ENCODE data around the gene HMCN2.
"Not testable (repeated sequence)": the region's sequence is repeated elsewhere in the genome, so short reads cannot be mapped to it uniquely, and the experiment has no call there.

HMCN2 gene

GRCh38 chr9:130333041-130333711 lies 67.6 kb downstream of the HMCN2 start:
- TF ChIP-seq POLR2AphosphoS5 (IDR thresholded peaks at IDR 0.05; ENCODE audit: borderline replicate concordance, low read depth, low read length) = no peak
- no peak for TF ChIP-seq FOXP2 (optimal IDR thresholded peaks at IDR 0.05; ENCODE audit: control extremely low read depth, extremely low read length, insufficient read depth)
- TF ChIP-seq EZH2 (IDR thresholded peaks at IDR 0.05) = no peak
- Histone ChIP-seq H3K9me3 (ENCODE audit: low read depth, low read length) (no peaks in the 10 kb centered on the region), H3K9ac (ENCODE audit: insufficient read length) (no peak overlapping the region), H3K36me3 (ENCODE audit: insufficient read depth, low read length) (no peaks in the 10 kb centered on the region), H3K27ac (no peak overlapping the region), H3K4me3 (no peak overlapping the region)
- no peak for DNase-seq (ENCODE audit: low read depth, low spot score)

- TF ChIP-seq FOXP2 (optimal IDR thresholded peaks at IDR 0.05; ENCODE audit: control extremely low read depth, extremely low read length, insufficient read depth) = no peak
- no peak for TF ChIP-seq POLR2AphosphoS5 (IDR thresholded peaks at IDR 0.05; ENCODE audit: borderline replicate concordance, low read depth, low read length)
- TF ChIP-seq EZH2 (IDR thresholded peaks at IDR 0.05) = no peak
Measured at GRCh38 chr9:130333712-130334062, 68.1 kb downstream of the HMCN2 start.

DNA sequence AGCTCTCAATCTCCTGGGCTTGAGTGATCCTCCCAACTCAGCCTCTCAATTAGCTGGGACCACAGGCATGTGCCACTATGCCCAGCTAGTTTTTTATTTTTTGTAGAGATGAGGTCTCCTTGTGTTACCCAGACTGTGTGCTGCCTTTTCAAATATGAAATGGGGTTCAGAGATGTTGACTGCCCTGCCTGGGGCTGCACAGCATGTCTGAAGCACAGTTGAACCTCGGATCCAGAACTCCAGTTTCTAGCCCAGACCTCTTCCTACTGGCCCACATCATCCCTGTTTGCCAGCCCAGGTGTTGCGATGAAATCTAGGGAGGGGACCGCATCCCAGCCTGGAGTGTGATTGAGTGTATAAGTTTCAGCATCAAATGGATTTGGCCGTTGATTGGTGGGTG lies 69.4 kb downstream of the HMCN2 start:
- Histone ChIP-seq H3K9ac (ENCODE audit: insufficient read length) (no peak overlapping the region), H3K4me3 (no peak overlapping the region), H3K27ac (no peak overlapping the region), H3K9me3 (ENCODE audit: low read depth, low read length) (no peaks in the 10 kb centered on the region), H3K36me3 (ENCODE audit: insufficient read depth, low read length) (no peaks in the 10 kb centered on the region)
- DNase-seq (ENCODE audit: low read depth, low spot score) = no peak
- no peak for TF ChIP-seq FOXP2 (optimal IDR thresholded peaks at IDR 0.05; ENCODE audit: control extremely low read depth, extremely low read length, insufficient read depth)
- no peak for TF ChIP-seq EZH2 (IDR thresholded peaks at IDR 0.05)
- no peak for TF ChIP-seq POLR2AphosphoS5 (IDR thresholded peaks at IDR 0.05; ENCODE audit: borderline replicate concordance, low read depth, low read length)

More at GRCh38 chr9:130333712-130334062, 68.1 kb downstream of the HMCN2 start:
- no peaks in the 10 kb centered on the region for H3K36me3 ChIP-seq (ENCODE audit: insufficient read depth, low read length)
- no peaks in the 10 kb centered on the region for H3K9me3 ChIP-seq (ENCODE audit: low read depth, low read length)
- H3K4me3 ChIP-seq = no peak overlapping the region
- no peak overlapping the region for H3K9ac ChIP-seq (ENCODE audit: insufficient read length)
- H3K27ac ChIP-seq = no peak overlapping the region
- DNase-seq (ENCODE audit: low read depth, low spot score) = no peak

DNA sequence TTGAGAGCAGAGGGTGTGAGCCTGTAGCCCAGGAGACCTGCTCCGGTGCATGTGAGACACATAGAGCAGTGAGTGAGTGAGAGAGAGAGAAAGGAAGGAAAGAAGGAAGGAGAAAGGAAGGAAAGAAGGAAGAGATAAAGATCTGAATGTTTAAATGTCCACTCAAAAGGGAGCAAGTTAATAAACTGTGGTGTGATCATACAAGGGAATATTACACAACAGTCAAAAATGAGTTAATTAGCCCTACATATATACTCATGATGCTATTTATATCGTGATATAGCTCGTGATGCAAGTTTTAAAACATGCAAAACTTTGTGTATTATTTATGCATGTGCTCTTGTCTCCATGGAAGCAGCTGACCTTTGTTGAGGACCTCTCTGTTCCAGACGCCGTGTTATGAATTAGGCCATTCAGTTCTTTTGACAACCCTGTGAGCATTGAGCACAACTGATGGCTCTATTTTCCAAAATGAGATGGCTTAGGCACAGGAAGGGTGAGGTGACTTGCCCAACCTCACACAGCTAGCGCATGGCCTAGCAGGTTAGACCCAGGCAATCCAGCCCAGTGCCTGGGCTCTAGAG lies 70.6 kb downstream of the HMCN2 start:
- Histone ChIP-seq H3K36me3 (ENCODE audit: insufficient read depth, low read length) (no peaks in the 10 kb centered on the region), H3K9me3 (ENCODE audit: low read depth, low read length) (no peaks in the 10 kb centered on the region), H3K9ac (ENCODE audit: insufficient read length) (no peak overlapping the region), H3K4me3 (no peak overlapping the region), H3K27ac (no peak overlapping the region)
- TF ChIP-seq FOXP2 (optimal IDR thresholded peaks at IDR 0.05; ENCODE audit: control extremely low read depth, extremely low read length, insufficient read depth) = no peak
- no peak for TF ChIP-seq POLR2AphosphoS5 (IDR thresholded peaks at IDR 0.05; ENCODE audit: borderline replicate concordance, low read depth, low read length)
- no peak for TF ChIP-seq EZH2 (IDR thresholded peaks at IDR 0.05)
- no peak for DNase-seq (ENCODE audit: low read depth, low spot score)

GRCh38 chr9:130336885-130337284 lies 71.3 kb downstream of the HMCN2 start:
- Histone ChIP-seq H3K9me3 (ENCODE audit: low read depth, low read length) (no peaks in the 10 kb centered on the region), H3K27ac (no peak overlapping the region), H3K36me3 (ENCODE audit: insufficient read depth, low read length) (no peaks in the 10 kb centered on the region), H3K9ac (ENCODE audit: insufficient read length) (no peak overlapping the region), H3K4me3 (no peak overlapping the region)
- DNase-seq (ENCODE audit: low read depth, low spot score) = no peak
- TF ChIP-seq FOXP2 (optimal IDR thresholded peaks at IDR 0.05; ENCODE audit: control extremely low read depth, extremely low read length, insufficient read depth) (no peak), POLR2AphosphoS5 (IDR thresholded peaks at IDR 0.05; ENCODE audit: borderline replicate concordance, low read depth, low read length) (no peak), EZH2 (IDR thresholded peaks at IDR 0.05) (no peak)

- no peak for DNase-seq (ENCODE audit: low read depth, low spot score)
- Histone ChIP-seq H3K27ac (no peak overlapping the region), H3K4me3 (no peak overlapping the region), H3K9ac (ENCODE audit: insufficient read length) (no peak overlapping the region), H3K9me3 (ENCODE audit: low read depth, low read length) (no peaks in the 10 kb centered on the region), H3K36me3 (ENCODE audit: insufficient read depth, low read length) (no peaks in the 10 kb centered on the region)
- no peak for TF ChIP-seq EZH2 (IDR thresholded peaks at IDR 0.05)
- no peak for TF ChIP-seq FOXP2 (optimal IDR thresholded peaks at IDR 0.05; ENCODE audit: control extremely low read depth, extremely low read length, insufficient read depth)
- no peak for TF ChIP-seq POLR2AphosphoS5 (IDR thresholded peaks at IDR 0.05; ENCODE audit: borderline replicate concordance, low read depth, low read length)
Measured at GRCh38 chr9:130337318-130337717, 71.8 kb downstream of the HMCN2 start.

GRCh38 chr9:130337784-130338380 lies 72.3 kb downstream of the HMCN2 start:
- no peak overlapping the region for H3K9ac ChIP-seq (ENCODE audit: insufficient read length)
- H3K4me3 ChIP-seq = no peak overlapping the region
- DNase-seq (ENCODE audit: low read depth, low spot score) = no peak
- no peaks in the 10 kb centered on the region for H3K9me3 ChIP-seq (ENCODE audit: low read depth, low read length)
- no peaks in the 10 kb centered on the region for H3K36me3 ChIP-seq (ENCODE audit: insufficient read depth, low read length)
- H3K27ac ChIP-seq = no peak overlapping the region
- TF ChIP-seq POLR2AphosphoS5 (IDR thresholded peaks at IDR 0.05; ENCODE audit: borderline replicate concordance, low read depth, low read length) = no peak
- TF ChIP-seq EZH2 (IDR thresholded peaks at IDR 0.05) = no peak
- TF ChIP-seq FOXP2 (optimal IDR thresholded peaks at IDR 0.05; ENCODE audit: control extremely low read depth, extremely low read length, insufficient read depth) = no peak

DNA sequence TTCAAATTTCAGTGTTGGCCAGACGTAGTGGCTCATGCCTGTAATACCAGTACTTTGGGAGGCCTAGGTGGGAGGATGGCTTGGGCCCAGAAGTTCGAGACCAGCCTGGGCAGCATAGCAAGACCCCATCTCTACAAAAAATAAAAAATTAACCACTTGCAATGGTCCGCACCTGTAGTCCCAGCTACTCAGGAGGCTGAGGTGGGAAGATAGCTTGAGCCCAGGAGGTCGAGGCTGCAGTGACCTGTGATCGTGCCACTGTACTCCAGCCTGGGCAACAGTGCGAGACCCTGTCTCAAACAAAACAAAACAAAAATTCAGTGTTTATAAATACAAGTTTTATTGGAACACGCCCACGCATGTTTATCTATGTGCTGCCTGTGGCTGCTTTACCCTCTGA lies 73.3 kb downstream of the HMCN2 start:
- H3K9me3 ChIP-seq (ENCODE audit: low read depth, low read length); DNase-seq (ENCODE audit: low read depth, low spot score): not testable (repeated sequence)

More for the DNA sequence above, 73.3 kb downstream of the HMCN2 start:
- H3K27ac ChIP-seq; H3K36me3 ChIP-seq (ENCODE audit: insufficient read depth, low read length); H3K4me3 ChIP-seq; H3K9ac ChIP-seq (ENCODE audit: insufficient read length): not testable (repeated sequence)
